HG02943 (cell line): ENCODE measurements around the gene SLC6A3.
"Not testable (repeated sequence)": the region's sequence is repeated elsewhere in the genome, so short reads cannot be mapped to it uniquely, and the experiment has no call there.

Experiments
- ATAC-seq: cut with Tn5 transposase; IDR thresholded peaks from one replicate; pipeline ENCODE4 v1.9.1; 2021; ENCODE audit warnings: mild to moderate bottlenecking, low read depth, moderate library complexity; ENCODE audit not compliant: unreplicated experiment

The SLC6A3 gene

GRCh38 chr5:1465966-1466471 is 20.8 kb upstream of the SLC6A3 start:
- ATAC-seq = no peak

- no peak for ATAC-seq
Observed at GRCh38 chr5:1465117-1465516, 19.9 kb upstream of the SLC6A3 start.

GRCh38 chr5:1464511-1464910 is 19.3 kb upstream of the SLC6A3 start:
- no peak for ATAC-seq

- ATAC-seq = no peak
Observed at GRCh38 chr5:1464096-1464446, 18.8 kb upstream of the SLC6A3 start.

- ATAC-seq = no peak
Observed at GRCh38 chr5:1463326-1464095, 18.3 kb upstream of the SLC6A3 start.

- ATAC-seq = no peak
Observed at GRCh38 chr5:1462358-1462757, 17.1 kb upstream of the SLC6A3 start.

GRCh38 chr5:1461396-1461795 is 16.2 kb upstream of the SLC6A3 start:
- ATAC-seq = no peak

- no peak for ATAC-seq
Observed at GRCh38 chr5:1460054-1460682, 14.9 kb upstream of the SLC6A3 start.

GRCh38 chr5:1459435-1459834 is 14.2 kb upstream of the SLC6A3 start:
- not testable (repeated sequence) for ATAC-seq

GRCh38 chr5:1456110-1456881 is 11.1 kb upstream of the SLC6A3 start:
- not testable (repeated sequence) for ATAC-seq

GRCh38 chr5:1453613-1454012 is 8.4 kb upstream of the SLC6A3 start:
- ATAC-seq = no peak

- ATAC-seq = no peak
Observed at GRCh38 chr5:1449081-1449630, 3.9 kb upstream of the SLC6A3 start.

- no peak for ATAC-seq
Observed at GRCh38 chr5:1448511-1449011, 3.3 kb upstream of the SLC6A3 start.

GRCh38 chr5:1447671-1448361 is 2.6 kb upstream of the SLC6A3 start:
- ATAC-seq = no peak

- no peak for ATAC-seq
Observed at GRCh38 chr5:1446602-1447343, 1.5 kb upstream of the SLC6A3 start.

- ATAC-seq = no peak
Observed at GRCh38 chr5:1445689-1446601, 705 bp upstream of the SLC6A3 start.

GRCh38 chr5:1444361-1445189 is 665 bp downstream of the SLC6A3 start:
- ATAC-seq = no peak

GRCh38 chr5:1443991-1444360 is 1.3 kb downstream of the SLC6A3 start:
- no peak for ATAC-seq
